Memory B cell (primary cell): ENCODE measurements around the gene BTBD3.

ENCODE experiments used
- ATAC-seq: fragments of 150-1000 bp; cut with Tn5 transposase; 2 replicates; pipeline ENCODE4 v1.10.0; 2021; ENCODE audit warnings: low read depth, mild to moderate bottlenecking, moderate library complexity
- DNase-seq, 2 donors: peaks; one replicate each; pipeline ENCODE4 v3.0.0; 2022; ENCODE audit warnings: low spot score in 2 of 2
- H3K27ac Mint-ChIP-seq: one replicate; pipeline ENCODE4 v1.8.0; 2022; ENCODE audit warnings: mild to moderate bottlenecking, moderate library complexity, mixed read lengths
- H3K27me3 Mint-ChIP-seq: one replicate; pipeline ENCODE4 v1.8.0; 2022; ENCODE audit warnings: mixed read lengths
- H3K36me3 Mint-ChIP-seq: one replicate; pipeline ENCODE4 v1.8.0; 2022; ENCODE audit warnings: mild to moderate bottlenecking, mixed read lengths
- H3K4me1 Mint-ChIP-seq: one replicate; pipeline ENCODE4 v1.8.0; 2022; ENCODE audit warnings: mixed read lengths
- H3K4me3 Mint-ChIP-seq: one replicate; pipeline ENCODE4 v1.8.0; 2022; ENCODE audit warnings: mild to moderate bottlenecking, moderate library complexity, mixed read lengths
- H3K9me3 Mint-ChIP-seq: one replicate; pipeline ENCODE4 v1.8.0; 2022; ENCODE audit warnings: mixed read lengths

BTBD3 gene

GRCh38 chr20:11966186-11966585, 48.5 kb downstream of the BTBD3 start:
- H3K4me3 Mint-ChIP-seq, result no peak overlapping the region
- H3K27me3 Mint-ChIP-seq, result no peaks in the 10 kb centered on the region
- no peaks in the 10 kb centered on the region for H3K4me1 Mint-ChIP-seq
- no peak for ATAC-seq
- no peaks in the 10 kb centered on the region for H3K9me3 Mint-ChIP-seq
- no peak for DNase-seq
- no peaks in the 10 kb centered on the region for H3K36me3 Mint-ChIP-seq
- no peak overlapping the region for H3K27ac Mint-ChIP-seq

DNA sequence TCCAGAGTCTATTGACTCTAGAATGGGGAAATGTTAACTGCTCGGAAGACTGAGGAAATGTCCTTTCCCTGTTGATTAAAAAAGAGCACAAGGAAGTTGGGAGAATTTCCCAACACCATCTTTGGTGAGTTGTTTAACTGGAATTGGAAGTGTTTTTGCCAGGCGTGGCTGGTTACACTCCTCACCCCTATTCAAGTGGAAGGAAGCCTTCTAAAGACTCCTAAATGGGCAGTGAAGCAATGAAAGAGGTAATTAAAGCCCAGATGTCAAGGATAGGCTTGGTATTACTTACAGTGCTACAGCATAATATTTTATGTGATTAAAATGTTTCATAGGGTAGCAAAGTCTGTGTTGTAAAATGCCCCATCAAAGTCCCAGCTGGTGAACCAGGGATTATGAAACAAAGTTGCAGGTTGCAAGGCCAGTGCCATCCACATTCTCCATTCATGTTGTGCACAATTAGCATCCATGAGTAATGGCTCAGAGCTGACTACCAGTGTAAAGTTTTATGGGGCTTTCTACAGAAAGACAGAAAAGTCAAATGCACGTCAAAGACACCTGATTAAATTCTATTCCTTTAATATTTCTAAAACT, 52.6 kb downstream of the BTBD3 start:
- Mint-ChIP-seq H3K27ac (no peak overlapping the region), H3K27me3 (peaks cover 2% of the 10 kb centered on the region), H3K36me3 (no peaks in the 10 kb centered on the region), H3K4me1 (no peaks in the 10 kb centered on the region), H3K4me3 (no peak overlapping the region), H3K9me3 (peaks cover 4% of the 10 kb centered on the region)
- DNase-seq (no peak), ATAC-seq (no peak)

DNA sequence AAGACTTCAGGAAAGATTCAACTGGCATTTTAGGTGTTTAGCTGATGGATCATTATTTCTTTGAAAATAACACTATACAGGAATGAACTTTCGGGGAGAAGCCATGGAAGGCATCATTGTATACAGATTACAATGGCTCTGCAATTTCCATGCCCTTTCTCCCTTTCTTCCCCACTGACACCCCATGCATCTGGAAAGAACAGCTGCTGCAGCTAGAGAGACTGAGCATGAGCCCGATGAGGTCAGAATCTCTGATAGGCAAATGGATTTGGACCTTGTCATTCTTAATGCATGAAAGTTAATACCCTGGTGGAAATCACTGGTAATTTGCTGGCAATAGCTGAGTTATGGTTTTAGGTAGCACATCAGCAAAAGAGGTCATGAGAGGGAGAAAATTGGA, 54.8 kb downstream of the BTBD3 start:
- ATAC-seq, result no peak
- H3K9me3 Mint-ChIP-seq, result peaks cover 4% of the 10 kb centered on the region
- H3K27me3 Mint-ChIP-seq, result peaks cover 2% of the 10 kb centered on the region
- no peak overlapping the region for H3K4me3 Mint-ChIP-seq
- H3K4me1 Mint-ChIP-seq, result no peaks in the 10 kb centered on the region
- DNase-seq, result no peak
- H3K27ac Mint-ChIP-seq, result no peak overlapping the region
- H3K36me3 Mint-ChIP-seq, result no peaks in the 10 kb centered on the region
